Activated naive CD4-positive, alpha-beta T cell treated with anti-CD3 and anti-CD28 coated beads, Interleukin-2, amount 10 ng/mL, durations not matched to agents 7 days and 5 days (primary cell): ENCODE results near the gene AP2B1.

Experiments used
- CTCF ChIA-PET: fragments of 350-600 bp; sonication (Branson Sonifier 250); formaldehyde crosslinking; loops from one replicate; lab custom pipeline; 2021; ENCODE audit warnings: antibody characterized with exemption; lab: Charles Lee
- DNase-seq: peaks from one replicate; pipeline ENCODE4 v3.0.0-alpha.2; 2020
- H3K27ac Mint-ChIP-seq: one replicate; pipeline ENCODE4 v1.8.0; 2021; ENCODE audit warnings: mild to moderate bottlenecking, moderate library complexity, mixed read lengths
- H3K27me3 Mint-ChIP-seq: one replicate; pipeline ENCODE4 v1.8.0; 2021; ENCODE audit warnings: mild to moderate bottlenecking, mixed read lengths
- H3K36me3 Mint-ChIP-seq: one replicate; pipeline ENCODE4 v1.8.0; 2021; ENCODE audit warnings: mixed read lengths
- H3K4me1 Mint-ChIP-seq: one replicate; pipeline ENCODE4 v1.8.0; 2021; ENCODE audit warnings: mixed read lengths
- H3K4me3 Mint-ChIP-seq: one replicate; pipeline ENCODE4 v1.8.0; 2021; ENCODE audit warnings: mild to moderate bottlenecking, moderate library complexity, mixed read lengths
- H3K9me3 Mint-ChIP-seq: one replicate; pipeline ENCODE4 v1.8.0; 2021; ENCODE audit warnings: mixed read lengths

The AP2B1 gene

GRCh38 chr17:35618628-35619027 lies 31.5 kb downstream of the AP2B1 start:
- no peak overlapping the region for H3K27ac Mint-ChIP-seq
- no peak for DNase-seq
- H3K4me3 Mint-ChIP-seq = no peak overlapping the region
- H3K4me1 Mint-ChIP-seq = no peaks in the 10 kb centered on the region
- H3K27me3 Mint-ChIP-seq = no peaks in the 10 kb centered on the region
- CTCF ChIA-PET = no interaction called here
- no peaks in the 10 kb centered on the region for H3K9me3 Mint-ChIP-seq
- peaks cover 5% of the 10 kb centered on the region for H3K36me3 Mint-ChIP-seq

GRCh38 chr17:35621768-35622167 lies 34.6 kb downstream of the AP2B1 start:
- H3K9me3 Mint-ChIP-seq = no peaks in the 10 kb centered on the region
- peaks cover 16% of the 10 kb centered on the region for H3K36me3 Mint-ChIP-seq
- H3K27me3 Mint-ChIP-seq = no peaks in the 10 kb centered on the region
- no peak overlapping the region for H3K27ac Mint-ChIP-seq
- no peaks in the 10 kb centered on the region for H3K4me1 Mint-ChIP-seq
- DNase-seq = no peak
- no peak overlapping the region for H3K4me3 Mint-ChIP-seq
- CTCF ChIA-PET = interaction anchor here (1.2 kb wide), 1 partner anchor 8 kb away, joined by 4 read pairs; no protein-coding TSS in a partner anchor

GRCh38 chr17:35627417-35627816 lies 40.3 kb downstream of the AP2B1 start:
- peaks cover 38% of the 10 kb centered on the region for H3K36me3 Mint-ChIP-seq
- H3K27me3 Mint-ChIP-seq = no peaks in the 10 kb centered on the region
- DNase-seq = no peak
- H3K9me3 Mint-ChIP-seq = no peaks in the 10 kb centered on the region
- no peak overlapping the region for H3K4me3 Mint-ChIP-seq
- H3K27ac Mint-ChIP-seq = no peak overlapping the region
- no peaks in the 10 kb centered on the region for H3K4me1 Mint-ChIP-seq
- CTCF ChIA-PET = no interaction called here

- Mint-ChIP-seq H3K27me3 (no peaks in the 10 kb centered on the region), H3K4me3 (no peak overlapping the region), H3K4me1 (no peaks in the 10 kb centered on the region), H3K27ac (no peak overlapping the region), H3K36me3 (peaks cover 34% of the 10 kb centered on the region), H3K9me3 (no peaks in the 10 kb centered on the region)
- no peak for DNase-seq
- CTCF ChIA-PET = no interaction called here
Measured at GRCh38 chr17:35630530-35631148, 43.5 kb downstream of the AP2B1 start.

GRCh38 chr17:35641032-35641431 lies 53.9 kb downstream of the AP2B1 start:
- H3K4me3 Mint-ChIP-seq = no peak overlapping the region
- peaks cover 43% of the 10 kb centered on the region for H3K36me3 Mint-ChIP-seq
- H3K9me3 Mint-ChIP-seq = no peaks in the 10 kb centered on the region
- no peak overlapping the region for H3K27ac Mint-ChIP-seq
- H3K4me1 Mint-ChIP-seq = no peaks in the 10 kb centered on the region
- H3K27me3 Mint-ChIP-seq = no peaks in the 10 kb centered on the region
- DNase-seq = no peak
- CTCF ChIA-PET = no interaction called here

- H3K36me3 Mint-ChIP-seq = peaks cover 35% of the 10 kb centered on the region
- CTCF ChIA-PET = no interaction called here
- H3K4me3 Mint-ChIP-seq = no peak overlapping the region
- no peaks in the 10 kb centered on the region for H3K27me3 Mint-ChIP-seq
- H3K9me3 Mint-ChIP-seq = no peaks in the 10 kb centered on the region
- H3K4me1 Mint-ChIP-seq = no peaks in the 10 kb centered on the region
- no peak for DNase-seq
- no peak overlapping the region for H3K27ac Mint-ChIP-seq
Measured at GRCh38 chr17:35645923-35646322, 58.8 kb downstream of the AP2B1 start.

- no peaks in the 10 kb centered on the region for H3K4me1 Mint-ChIP-seq
- H3K27me3 Mint-ChIP-seq = no peaks in the 10 kb centered on the region
- H3K36me3 Mint-ChIP-seq = peaks cover 29% of the 10 kb centered on the region
- DNase-seq = no peak
- CTCF ChIA-PET = no interaction called here
- no peaks in the 10 kb centered on the region for H3K9me3 Mint-ChIP-seq
- no peak overlapping the region for H3K4me3 Mint-ChIP-seq
- no peak overlapping the region for H3K27ac Mint-ChIP-seq
Measured at GRCh38 chr17:35651467-35651866, 64.3 kb downstream of the AP2B1 start.

- Mint-ChIP-seq H3K27ac (no peak overlapping the region), H3K4me3 (no peak overlapping the region), H3K27me3 (no peaks in the 10 kb centered on the region), H3K36me3 (peaks cover 36% of the 10 kb centered on the region), H3K4me1 (no peaks in the 10 kb centered on the region), H3K9me3 (no peaks in the 10 kb centered on the region)
- CTCF ChIA-PET = interaction anchor here (0.6 to 0.9 kb wide), 2 partner anchors 11 to 42 kb away, joined by 3 read pairs; no protein-coding TSS in a partner anchor
- DNase-seq = no peak
Measured at GRCh38 chr17:35653619-35654361, 66.7 kb downstream of the AP2B1 start.

GRCh38 chr17:35655303-35655702 lies 68.2 kb downstream of the AP2B1 start:
- no peak for DNase-seq
- CTCF ChIA-PET = no interaction called here
- no peak overlapping the region for H3K4me3 Mint-ChIP-seq
- no peaks in the 10 kb centered on the region for H3K27me3 Mint-ChIP-seq
- no peaks in the 10 kb centered on the region for H3K9me3 Mint-ChIP-seq
- no peaks in the 10 kb centered on the region for H3K4me1 Mint-ChIP-seq
- peaks cover 43% of the 10 kb centered on the region for H3K36me3 Mint-ChIP-seq
- no peak overlapping the region for H3K27ac Mint-ChIP-seq

GRCh38 chr17:35660902-35661301 lies 73.8 kb downstream of the AP2B1 start:
- no peak for DNase-seq
- no peaks in the 10 kb centered on the region for H3K9me3 Mint-ChIP-seq
- CTCF ChIA-PET = interaction anchor here (0.7 to 1.6 kb wide), 2 partner anchors 87 to 238 kb away, joined by 3 to 4 read pairs; no protein-coding TSS in a partner anchor
- peaks cover 41% of the 10 kb centered on the region for H3K36me3 Mint-ChIP-seq
- no peaks in the 10 kb centered on the region for H3K27me3 Mint-ChIP-seq
- no peaks in the 10 kb centered on the region for H3K4me1 Mint-ChIP-seq
- no peak overlapping the region for H3K27ac Mint-ChIP-seq
- H3K4me3 Mint-ChIP-seq = no peak overlapping the region

- H3K36me3 Mint-ChIP-seq = peaks cover 27% of the 10 kb centered on the region
- no peak for DNase-seq
- H3K27me3 Mint-ChIP-seq = no peaks in the 10 kb centered on the region
- H3K4me3 Mint-ChIP-seq = no peak overlapping the region
- H3K9me3 Mint-ChIP-seq = no peaks in the 10 kb centered on the region
- no peak overlapping the region for H3K27ac Mint-ChIP-seq
- no peaks in the 10 kb centered on the region for H3K4me1 Mint-ChIP-seq
- CTCF ChIA-PET = interaction anchor here (1.0 kb wide), 1 partner anchor 51 kb away, joined by 5 read pairs; no protein-coding TSS in a partner anchor
Measured at GRCh38 chr17:35664685-35665084, 77.6 kb downstream of the AP2B1 start.

- Mint-ChIP-seq H3K27me3 (no peaks in the 10 kb centered on the region), H3K27ac (no peak overlapping the region), H3K9me3 (no peaks in the 10 kb centered on the region), H3K4me1 (no peaks in the 10 kb centered on the region), H3K36me3 (peaks cover 27% of the 10 kb centered on the region), H3K4me3 (no peak overlapping the region)
- CTCF ChIA-PET = interaction anchor here (1.0 kb wide), 1 partner anchor 52 kb away, joined by 5 read pairs; no protein-coding TSS in a partner anchor
- no peak for DNase-seq
Measured at GRCh38 chr17:35665662-35666061, 78.5 kb downstream of the AP2B1 start.

- no peak overlapping the region for H3K4me3 Mint-ChIP-seq
- DNase-seq = no peak
- CTCF ChIA-PET = no interaction called here
- H3K4me1 Mint-ChIP-seq = no peaks in the 10 kb centered on the region
- no peaks in the 10 kb centered on the region for H3K9me3 Mint-ChIP-seq
- peaks cover 27% of the 10 kb centered on the region for H3K36me3 Mint-ChIP-seq
- no peaks in the 10 kb centered on the region for H3K27me3 Mint-ChIP-seq
- H3K27ac Mint-ChIP-seq = no peak overlapping the region
Measured at GRCh38 chr17:35666070-35666469, 78.9 kb downstream of the AP2B1 start.

- Mint-ChIP-seq H3K27ac (no peak overlapping the region), H3K36me3 (peaks cover 31% of the 10 kb centered on the region), H3K4me1 (no peaks in the 10 kb centered on the region), H3K4me3 (no peak overlapping the region), H3K27me3 (no peaks in the 10 kb centered on the region), H3K9me3 (no peaks in the 10 kb centered on the region)
- DNase-seq = no peak
- CTCF ChIA-PET = no interaction called here
Measured at GRCh38 chr17:35666967-35667532, 79.9 kb downstream of the AP2B1 start.
